WTC11 (cell line): ENCODE data around the gene TCEANC2. TPM values are rescaled to one million over a fixed set of nuclear protein-coding genes. Genes with fewer than 3 reads are reported as not detected.
"Not testable (repeated sequence)": the region's sequence is repeated elsewhere in the genome, so short reads cannot be mapped to it uniquely, and the experiment has no call there.

Experiments
- ATAC-seq: fragments of 200-7000 bp; cut with Tn5 transposase; 2 replicates; pipeline ENCODE4 v1.10.0; 2021; ENCODE audit warnings: mild to moderate bottlenecking, moderate library complexity
- CTCF ChIA-PET: fragments of 300-600 bp; sonication (Branson Sonifier 250); formaldehyde crosslinking; loops from one replicate; lab custom pipeline; 2021; ENCODE audit warnings: antibody characterized with exemption; lab: Charles Lee
- POLR2A ChIA-PET: fragments of 350-600 bp; sonication (Branson Sonifier 250); formaldehyde crosslinking; loops from one replicate; lab custom pipeline; 2021; ENCODE audit warnings: antibody characterized with exemption; lab: Charles Lee
- DNase-seq: peaks from one replicate; pipeline ENCODE4 v3.0.0; 2021; ENCODE audit warnings: low spot score
- H3K27ac Mint-ChIP-seq: 2 replicates; pipeline ENCODE4 v1.8.0; 2021; ENCODE audit warnings: mixed read lengths
- H3K27me3 Mint-ChIP-seq: 2 replicates; pipeline ENCODE4 v1.8.0; 2021; ENCODE audit warnings: low read depth, mild to moderate bottlenecking, moderate library complexity, mixed read lengths
- H3K36me3 Mint-ChIP-seq: 2 replicates; pipeline ENCODE4 v1.8.0; 2021; ENCODE audit warnings: mixed read lengths
- H3K4me1 Mint-ChIP-seq: 2 replicates; pipeline ENCODE4 v1.8.0; 2022; ENCODE audit warnings: mixed read lengths
- H3K4me3 Mint-ChIP-seq: 2 replicates; pipeline ENCODE4 v1.8.0; 2021; ENCODE audit warnings: mild to moderate bottlenecking, moderate library complexity, mixed read lengths
- H3K9me3 Mint-ChIP-seq: 2 replicates; pipeline ENCODE4 v1.8.0; 2021; ENCODE audit warnings: mixed read lengths
- AR ChIP-seq: fragments of 250-450 bp; sonication (Bioruptor Pico); IDR thresholded peaks from 2 replicates; pipeline ENCODE4 v1.9.0; 2021; ENCODE audit warnings: mild to moderate bottlenecking
- ATF3 ChIP-seq: sonication (generic); formaldehyde crosslinking; conservative IDR thresholded peaks from 2 replicates; pipeline ENCODE4 v1.8.1; 2022; ENCODE audit warnings: mild to moderate bottlenecking, missing genetic modification reagents
- ATF6 ChIP-seq: sonication (generic); formaldehyde crosslinking; IDR thresholded peaks from 2 replicates; pipeline ENCODE4 v1.8.1; 2023; ENCODE audit warnings: mild to moderate bottlenecking, missing genetic modification reagents
- CBFB ChIP-seq: sonication (generic); formaldehyde crosslinking; IDR thresholded peaks from 2 replicates; pipeline ENCODE4 v1.8.1; 2022; ENCODE audit warnings: mild to moderate bottlenecking, low read depth, missing genetic modification reagents
- CREB1 ChIP-seq: sonication (generic); formaldehyde crosslinking; IDR thresholded peaks from 2 replicates; pipeline ENCODE4 v1.8.0; 2023; ENCODE audit warnings: mild to moderate bottlenecking, missing genetic modification reagents
- E2F1 ChIP-seq: sonication (generic); formaldehyde crosslinking; IDR thresholded peaks from 2 replicates; pipeline ENCODE4 v1.8.0; 2022; ENCODE audit warnings: mild to moderate bottlenecking, missing genetic modification reagents
- ETV6 ChIP-seq: sonication (generic); formaldehyde crosslinking; IDR thresholded peaks from 2 replicates; pipeline ENCODE4 v1.8.1; 2022; ENCODE audit warnings: mild to moderate bottlenecking, missing genetic modification reagents
- FOXP1 ChIP-seq: sonication (generic); formaldehyde crosslinking; IDR thresholded peaks from 2 replicates; pipeline ENCODE4 v1.8.0; 2022; ENCODE audit warnings: missing genetic modification reagents, mild to moderate bottlenecking, moderate library complexity, borderline replicate concordance
- KAT7 ChIP-seq: sonication (generic); formaldehyde crosslinking; IDR thresholded peaks from 2 replicates; pipeline ENCODE4 v1.8.1; 2023; ENCODE audit warnings: missing genetic modification reagents, mild to moderate bottlenecking, borderline replicate concordance
- NR2C2 ChIP-seq: sonication (generic); formaldehyde crosslinking; IDR thresholded peaks from 2 replicates; pipeline ENCODE4 v1.8.0; 2022; ENCODE audit warnings: mild to moderate bottlenecking, missing genetic modification reagents
- PREB ChIP-seq: sonication (generic); formaldehyde crosslinking; IDR thresholded peaks from 2 replicates; pipeline ENCODE4 v1.8.1; 2022; ENCODE audit warnings: mild to moderate bottlenecking, missing genetic modification reagents, moderate library complexity, borderline replicate concordance
- PRRX2 ChIP-seq: fragments of 250-450 bp; sonication (Bioruptor Pico); IDR thresholded peaks from 2 replicates; pipeline ENCODE4 v1.8.0; 2021; ENCODE audit warnings: mild to moderate bottlenecking
- TEAD4 ChIP-seq: sonication (generic); formaldehyde crosslinking; IDR thresholded peaks from 2 replicates; pipeline ENCODE4 v1.8.0; 2022; ENCODE audit warnings: mild to moderate bottlenecking, missing genetic modification reagents
- USF1 ChIP-seq: sonication (generic); formaldehyde crosslinking; IDR thresholded peaks from 2 replicates; pipeline ENCODE4 v1.8.0; 2022; ENCODE audit warnings: mild to moderate bottlenecking, missing genetic modification reagents
- USF2 ChIP-seq: sonication (generic); formaldehyde crosslinking; IDR thresholded peaks from 2 replicates; pipeline ENCODE4 v1.8.1; 2023; ENCODE audit warnings: mild to moderate bottlenecking, missing genetic modification reagents, moderate library complexity
- ZNF416 ChIP-seq: fragments of 250-450 bp; sonication (Bioruptor Pico); IDR thresholded peaks from 2 replicates; pipeline ENCODE4 v1.9.0; 2021; ENCODE audit warnings: mild to moderate bottlenecking, inconsistent platforms
- ZNF512 ChIP-seq: sonication (generic); formaldehyde crosslinking; IDR thresholded peaks from 2 replicates; pipeline ENCODE4 v1.8.1; 2022; ENCODE audit warnings: missing genetic modification reagents, borderline replicate concordance
- total RNA-seq: library from RNA; stranded (reverse); gene quantifications from 3 replicates; pipeline ENCODE4 v1.2.3, GENCODE V29; 2021

TCEANC2 gene
- total RNA-seq, 1 experiment from 2014 or later, result 6.3 TPM

GRCh38 chr1:54024358-54024757, 29.1 kb upstream of the TCEANC2 start (continued):
- no peak for TF ChIP-seq PRRX2 (CRISPR knock-in tag)
- no peak for TF ChIP-seq ZNF512
- no peak for TF ChIP-seq NR2C2 (CRISPR knock-in tag)
- TF ChIP-seq ETV6 (CRISPR knock-in tag), result no peak
- TF ChIP-seq ATF3 (CRISPR knock-in tag), result no peak
- no peak for TF ChIP-seq USF1 (CRISPR knock-in tag)
- TF ChIP-seq ZNF416, result no peak
- TF ChIP-seq CBFB, result no peak
- TF ChIP-seq, all 79 proteins: peak for 0

- H3K4me1 Mint-ChIP-seq, H3K4me3 Mint-ChIP-seq, H3K36me3 Mint-ChIP-seq, POLR2A ChIA-PET, H3K9me3 Mint-ChIP-seq, DNase-seq, ATAC-seq, H3K27ac Mint-ChIP-seq, H3K27me3 Mint-ChIP-seq: not testable (repeated sequence)
- CTCF ChIA-PET, result interaction anchor here (1.3 kb wide), 1 partner anchor 33 kb away, joined by 3 read pairs; no protein-coding TSS in a partner anchor
Measured at GRCh38 chr1:54024811-54025210, 28.6 kb upstream of the TCEANC2 start.

- no peaks in the 10 kb centered on the region for H3K9me3 Mint-ChIP-seq
Measured at GRCh38 chr1:54027848-54028247, 25.6 kb upstream of the TCEANC2 start.

GRCh38 chr1:54028306-54029251, 24.8 kb upstream of the TCEANC2 start:
- H3K4me3 Mint-ChIP-seq, result no peak overlapping the region
- no peaks in the 10 kb centered on the region for H3K9me3 Mint-ChIP-seq
- TF ChIP-seq KAT7 (no peak), AR (no peak), ATF6 (CRISPR knock-in tag) (no peak), ZNF416 (no peak), PREB (CRISPR knock-in tag) (no peak), USF2 (no peak)
- TF ChIP-seq, all 79 proteins: peak for 0
- H3K27ac Mint-ChIP-seq, result peak overlapping the region; percentile 2; the same call in 1 of the 2 replicates
- no peak for ATAC-seq
- H3K27me3 Mint-ChIP-seq, result no peaks in the 10 kb centered on the region
- ChIA-PET POLR2A (interaction anchor here (1.1 kb wide), 1 partner anchor 14 kb away, joined by 3 read pairs; no protein-coding TSS in a partner anchor), CTCF (interaction anchor here (1.0 to 1.5 kb wide), 3 partner anchors 37 to 168 kb away, joined by 3 to 6 read pairs (median 4); no protein-coding TSS in a partner anchor)
- no peaks in the 10 kb centered on the region for H3K4me1 Mint-ChIP-seq
- H3K36me3 Mint-ChIP-seq, result peaks cover 17% of the 10 kb centered on the region
- no peak for DNase-seq

More at GRCh38 chr1:54027848-54028247, 25.6 kb upstream of the TCEANC2 start:
- DNase-seq (no peak), ATAC-seq (no peak)
- H3K4me3 Mint-ChIP-seq, result no peak overlapping the region
- no peak overlapping the region for H3K27ac Mint-ChIP-seq
- no peaks in the 10 kb centered on the region for H3K27me3 Mint-ChIP-seq
- H3K36me3 Mint-ChIP-seq, result peaks cover 16% of the 10 kb centered on the region
- ChIA-PET CTCF (interaction anchor here (1.2 to 1.5 kb wide), 2 partner anchors 36 to 168 kb away, joined by 3 to 6 read pairs; no protein-coding TSS in a partner anchor), POLR2A (interaction anchor here (1.1 kb wide), 1 partner anchor 13 kb away, joined by 3 read pairs; no protein-coding TSS in a partner anchor)
- H3K4me1 Mint-ChIP-seq, result no peaks in the 10 kb centered on the region
- TF ChIP-seq CREB1 (CRISPR knock-in tag), result no peak
- TF ChIP-seq TEAD4 (CRISPR knock-in tag), result no peak
- TF ChIP-seq E2F1 (CRISPR knock-in tag), result no peak
- TF ChIP-seq CBFB, result no peak
- no peak for TF ChIP-seq FOXP1
